Measurements from ENCODE around the gene HMX3. TPM values are rescaled to one million over a fixed set of nuclear protein-coding genes. Genes with fewer than 3 reads are reported as not detected.
"Not testable (repeated sequence)": the region's sequence is repeated elsewhere in the genome, so short reads cannot be mapped to it uniquely, and the experiment has no call there.

The HMX3 gene
- total RNA-seq, 1 donor from 2014 or later = not detected

- no peak for DNase-seq
Measured at GRCh38 chr10:123148414-123149161, 12.8 kb downstream of the HMX3 start.

DNA sequence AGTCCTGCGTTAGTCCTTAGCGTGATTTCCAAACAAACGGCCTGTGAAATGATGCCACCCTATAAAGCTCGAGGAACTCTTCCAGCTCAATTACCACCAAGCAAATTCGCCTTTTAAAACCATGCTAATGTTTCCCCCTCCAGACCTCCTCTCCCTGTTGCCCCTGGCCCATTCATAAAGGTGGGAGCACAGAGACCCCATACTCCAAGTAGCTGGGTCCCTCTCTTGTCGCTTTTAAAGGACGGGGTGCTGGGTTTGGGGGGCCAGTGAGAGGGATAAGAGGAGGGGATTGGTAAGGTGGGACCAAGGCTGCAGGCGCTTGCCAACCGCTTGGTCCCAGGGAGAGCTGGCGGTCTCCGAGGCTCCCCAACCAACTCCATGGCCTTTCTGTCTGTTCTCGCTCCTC is 13.4 kb downstream of the HMX3 start:
- no peak for DNase-seq

DNA sequence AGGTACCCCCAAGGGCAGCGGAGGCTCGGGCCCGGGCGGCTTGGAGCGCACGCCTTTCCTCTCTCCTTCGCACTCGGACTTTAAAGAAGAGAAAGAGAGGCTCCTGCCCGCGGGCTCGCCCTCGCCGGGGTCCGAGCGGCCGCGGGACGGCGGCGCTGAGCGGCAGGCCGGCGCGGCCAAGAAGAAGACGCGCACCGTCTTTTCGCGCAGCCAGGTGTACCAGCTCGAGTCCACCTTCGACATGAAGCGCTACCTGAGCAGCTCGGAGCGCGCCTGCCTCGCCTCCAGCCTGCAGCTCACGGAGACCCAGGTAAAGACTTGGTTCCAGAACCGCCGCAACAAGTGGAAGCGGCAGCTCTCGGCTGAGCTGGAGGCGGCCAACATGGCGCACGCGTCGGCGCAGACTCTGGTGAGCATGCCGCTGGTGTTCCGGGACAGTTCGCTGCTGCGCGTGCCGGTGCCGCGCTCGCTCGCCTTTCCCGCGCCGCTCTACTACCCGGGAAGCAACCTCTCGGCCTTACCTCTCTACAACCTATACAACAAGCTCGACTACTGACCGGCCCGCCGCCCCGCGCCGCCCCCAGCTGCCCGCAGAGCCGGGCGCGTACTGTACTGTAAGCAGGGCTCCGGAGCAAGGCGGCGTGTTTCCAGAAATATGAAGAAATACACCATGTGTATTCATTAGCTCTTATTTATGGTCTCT is 13.9 kb downstream of the HMX3 start:
- DNase-seq = no peak

DNA sequence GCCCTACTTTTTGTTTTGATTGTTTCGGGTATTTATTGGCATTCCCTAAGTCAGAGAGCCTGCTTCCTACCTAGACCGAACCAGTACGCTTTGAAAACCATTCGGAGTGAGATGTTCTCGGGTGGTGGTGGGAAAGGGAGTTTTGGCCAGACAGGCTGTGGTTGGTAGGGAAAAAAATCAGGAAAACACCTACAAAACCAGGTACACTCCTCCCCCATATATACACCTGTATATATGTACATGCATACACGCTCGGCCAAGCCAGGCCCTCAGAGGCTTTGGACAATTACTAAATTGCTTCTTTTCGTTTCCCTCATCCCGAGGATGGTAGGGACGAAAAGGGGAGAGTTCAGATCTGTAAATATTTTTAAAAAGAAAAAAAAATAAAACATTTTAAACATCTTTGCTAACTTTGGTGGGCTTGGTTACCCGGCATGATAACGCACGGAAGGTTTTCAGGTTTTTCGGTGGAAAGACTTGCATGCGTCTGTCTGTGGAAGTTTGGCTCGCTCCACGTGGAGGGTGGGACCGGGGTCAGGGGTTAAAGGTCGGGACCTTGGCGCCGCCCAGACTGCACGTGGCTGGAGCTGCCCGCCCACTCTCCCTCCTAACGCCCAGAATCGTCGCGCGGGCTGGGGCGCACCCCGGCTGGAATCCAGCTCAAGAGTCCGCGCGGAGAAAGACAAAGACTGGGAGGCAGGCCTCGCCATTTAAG is 14.7 kb downstream of the HMX3 start:
- no peak for DNase-seq

- no peak for DNase-seq
Measured at GRCh38 chr10:123150986-123151736, 15.4 kb downstream of the HMX3 start.

GRCh38 chr10:123151737-123152135 is 16.0 kb downstream of the HMX3 start:
- no peak for DNase-seq

DNA sequence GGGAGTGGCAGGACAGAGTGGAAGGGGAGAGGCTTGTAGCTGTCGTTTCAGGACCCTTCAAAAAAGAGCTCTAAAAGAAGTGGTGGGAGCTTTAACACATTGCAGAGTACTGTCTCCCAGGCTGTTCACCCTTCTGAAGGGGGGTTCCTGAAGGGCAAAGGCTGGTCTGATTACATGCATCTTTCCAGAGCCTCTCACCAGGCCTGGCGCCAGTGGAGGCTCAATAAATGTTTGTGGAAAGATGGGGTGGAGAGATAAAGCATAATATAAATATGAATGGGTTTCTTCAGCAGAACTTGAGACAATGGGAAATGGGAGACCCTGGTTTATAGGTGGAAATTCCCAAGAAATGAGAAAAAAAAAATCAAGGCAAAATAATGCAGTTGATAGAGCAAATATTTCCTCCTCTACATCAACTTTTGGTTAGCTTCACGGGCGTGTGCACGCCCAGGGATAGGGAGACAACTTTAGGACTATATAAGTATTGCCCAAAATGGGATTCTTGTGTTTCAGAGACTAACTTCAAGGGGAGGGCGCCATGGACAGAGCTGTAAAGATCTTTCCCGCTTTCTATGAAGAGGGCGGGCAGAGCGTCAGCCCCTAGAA is 17.8 kb downstream of the HMX3 start:
- DNase-seq = no peak

DNA sequence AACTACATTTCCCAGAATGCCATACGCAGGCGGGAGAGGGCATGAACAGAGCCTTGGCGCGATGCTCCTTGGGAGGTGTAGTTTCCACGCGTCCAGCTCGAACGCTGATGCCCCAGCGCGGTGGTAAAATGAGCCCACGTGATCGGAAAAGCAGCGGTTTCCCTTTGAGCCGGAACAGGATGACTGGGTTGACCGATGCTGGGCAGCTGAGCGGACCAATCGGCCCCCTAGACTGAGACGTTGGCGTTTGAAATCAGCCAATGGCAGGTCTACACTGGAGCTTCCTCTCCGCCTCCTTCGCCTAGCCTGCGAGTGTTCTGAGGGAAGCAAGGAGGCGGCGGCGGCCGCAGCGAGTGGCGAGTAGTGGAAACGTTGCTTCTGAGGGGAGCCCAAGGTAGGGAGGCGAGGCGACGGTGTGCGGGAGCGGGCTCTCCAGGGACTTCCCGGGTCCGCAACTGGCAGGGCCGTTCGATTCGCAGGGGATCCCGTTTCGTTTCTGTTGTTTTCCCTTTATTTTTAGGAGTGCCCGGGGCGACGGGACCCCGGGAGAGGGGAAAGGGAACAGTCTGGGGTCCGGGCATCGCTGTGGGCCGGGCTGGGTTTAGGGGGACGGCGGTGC is 18.4 kb downstream of the HMX3 start, which contains the start of gene BUB3:
TSS of gene BUB3 (plus strand) at position 311 of the 619 bp plus-strand sequence. CDS start 516 bp downstream, outside the sequence.
- peak; percentile 100 for DNase-seq

DNA sequence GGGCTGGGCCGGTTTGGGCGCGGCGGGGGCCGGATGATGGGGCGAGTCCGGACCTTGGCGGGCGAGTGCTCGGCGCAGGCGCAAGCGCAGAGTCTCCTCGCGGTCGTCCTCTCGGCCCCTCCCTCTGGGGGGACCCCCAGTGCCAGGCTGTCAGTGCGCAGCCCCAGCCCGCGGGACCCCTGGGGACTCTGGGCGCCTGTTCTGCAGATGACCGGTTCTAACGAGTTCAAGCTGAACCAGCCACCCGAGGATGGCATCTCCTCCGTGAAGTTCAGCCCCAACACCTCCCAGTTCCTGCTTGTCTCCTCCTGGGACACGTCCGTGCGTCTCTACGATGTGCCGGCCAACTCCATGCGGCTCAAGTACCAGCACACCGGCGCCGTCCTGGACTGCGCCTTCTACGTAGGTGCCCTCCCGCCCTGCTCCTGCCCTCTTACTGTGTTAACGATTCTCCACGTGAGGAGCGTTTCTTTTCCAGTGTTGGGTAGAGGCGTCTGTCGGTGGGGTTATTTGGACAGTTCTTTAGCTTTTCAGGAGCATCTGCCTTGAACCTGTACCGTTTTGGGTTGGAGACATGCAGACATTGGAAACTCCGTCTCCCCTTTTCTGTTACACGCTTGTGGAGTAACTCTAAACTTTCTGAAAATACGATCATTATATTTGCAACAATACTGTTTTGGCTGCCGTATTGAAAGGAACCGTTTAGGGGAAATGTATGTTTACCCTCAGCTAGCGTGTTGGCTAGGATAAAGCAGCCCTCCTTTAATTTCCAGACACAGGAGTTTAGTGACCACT is 19.1 kb downstream of the HMX3 start:
- DNase-seq = peak; percentile 72

DNA sequence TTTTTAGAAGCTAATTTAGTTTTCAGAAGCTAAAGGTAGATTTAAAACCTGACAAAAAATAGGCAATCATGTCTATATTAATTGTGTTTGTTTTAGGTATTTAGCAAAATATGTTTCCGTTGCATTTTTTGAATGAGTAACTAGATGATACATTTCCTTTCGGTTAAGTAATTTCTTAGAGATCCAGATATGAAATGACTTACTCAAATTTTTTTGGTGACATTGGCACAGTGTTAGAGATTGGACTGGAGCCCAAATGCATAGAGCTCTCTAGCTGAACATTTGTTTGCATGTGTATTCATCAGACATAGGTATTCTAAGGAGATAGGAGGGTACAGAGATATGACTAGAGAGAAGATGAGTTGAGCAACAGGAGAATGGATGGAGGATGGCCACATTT is 20.3 kb downstream of the HMX3 start:
- DNase-seq = no peak

DNA sequence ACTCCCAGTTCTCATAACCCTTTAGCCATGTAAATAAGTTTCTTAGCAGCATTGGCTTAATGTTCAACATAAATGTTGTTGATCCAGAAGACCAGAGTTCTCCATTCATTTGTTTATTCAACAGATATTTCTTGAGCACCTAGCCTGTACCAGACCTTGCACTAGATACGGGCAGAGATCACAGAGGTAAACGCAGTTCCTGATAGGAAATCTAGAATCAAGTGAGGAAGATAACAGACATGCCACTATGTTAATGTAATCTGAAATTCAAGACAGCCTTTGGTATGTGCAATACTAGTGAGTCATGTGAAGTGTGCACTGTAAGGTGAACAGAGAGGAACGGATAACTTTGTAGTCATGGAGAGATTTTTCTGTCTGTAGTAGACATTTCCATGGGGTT is 21.4 kb downstream of the HMX3 start:
- no peak for DNase-seq

GRCh38 chr10:123158682-123159081 is 22.9 kb downstream of the HMX3 start:
- DNase-seq = no peak

GRCh38 chr10:123160311-123160980 is 24.7 kb downstream of the HMX3 start:
- DNase-seq = no peak

- no peak for DNase-seq
Measured at GRCh38 chr10:123164319-123164718, 28.5 kb downstream of the HMX3 start.

GRCh38 chr10:123165445-123166072 is 29.8 kb downstream of the HMX3 start:
- DNase-seq = no peak

DNA sequence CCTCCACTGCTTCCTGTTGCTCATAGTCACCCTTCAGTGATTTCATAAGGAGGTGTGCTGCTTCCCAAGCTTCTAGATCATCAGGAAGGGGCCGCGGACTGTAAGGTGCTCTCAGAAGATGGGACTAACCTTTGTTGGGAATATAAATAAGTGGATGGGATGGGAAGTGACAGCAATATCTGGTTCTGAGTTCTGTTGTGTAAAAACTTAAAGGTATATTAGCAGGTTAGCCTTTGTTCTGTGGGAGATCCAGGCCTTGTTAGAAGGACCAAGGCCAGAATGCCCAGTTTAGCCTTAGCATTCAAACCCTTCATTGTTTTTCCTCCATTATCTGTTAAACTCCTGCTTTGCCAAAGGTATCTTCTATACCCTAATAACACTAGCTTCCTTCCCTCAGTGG is 30.8 kb downstream of the HMX3 start:
- no peak for DNase-seq

DNA sequence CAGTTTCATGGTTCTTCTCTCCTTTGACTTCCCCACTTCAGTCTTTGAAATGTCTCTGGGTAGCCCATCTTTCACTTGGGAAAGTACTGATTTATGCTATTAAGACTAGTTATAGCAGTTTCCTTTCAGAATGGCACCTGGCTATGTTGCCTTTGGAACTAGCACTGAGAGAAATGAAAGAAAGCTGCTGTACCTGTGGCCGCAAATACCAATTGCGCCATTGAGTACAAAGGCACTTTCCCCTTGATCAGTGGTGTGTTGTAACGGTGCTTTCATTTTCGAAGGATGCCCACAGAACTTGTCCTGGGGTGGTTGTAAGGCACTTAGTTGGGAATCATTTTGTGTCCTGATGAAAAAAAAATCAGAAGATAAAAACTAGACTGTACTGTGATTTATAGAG is 35.2 kb downstream of the HMX3 start:
- no peak for DNase-seq

GRCh38 chr10:123171616-123172015 is 35.8 kb downstream of the HMX3 start:
- not testable (repeated sequence) for DNase-seq

Data from tongue (tissue), 2 donors.